HL-60 (cell line): Measurements from ENCODE around the gene HOXD8.

Experiments used
- DNase-seq, 2 experiments: peaks; one replicate each; pipeline ENCODE4 v3.0.0-alpha.2; 2010 to 2020; ENCODE audit warnings: low read depth in 1 of 2, low spot score in 1 of 2
- H3K27ac ChIP-seq: fragments of 250-450 bp; sonication (Bioruptor Pico); replicated peaks from 2 replicates; pipeline ENCODE4 v1.5.1; 2020; ENCODE audit warnings: mild to moderate bottlenecking, moderate library complexity
- H3K27me3 ChIP-seq: fragments of 250-450 bp; sonication (Bioruptor Pico); 2 replicates; pipeline ENCODE4 v1.5.1; 2021; ENCODE audit warnings: mild to moderate bottlenecking, moderate library complexity; ENCODE audit not compliant: insufficient read depth, poor library complexity, severe bottlenecking
- H3K4me3 ChIP-seq: replicated peaks from 2 replicates; pipeline ENCODE4 v1.5.1; 2011; ENCODE audit warnings: mild to moderate bottlenecking, control low read depth, low read length; ENCODE audit not compliant: insufficient read depth
- CTCF ChIP-seq: IDR thresholded peaks from one replicate; pipeline ENCODE4 v1.5.1; 2011; ENCODE audit warnings: low read length, control low read depth, inconsistent platforms; ENCODE audit not compliant: insufficient read depth
- GABPA ChIP-seq: IDR thresholded peaks from 2 replicates; pipeline ENCODE4 v1.6.1; 2012; ENCODE audit warnings: low read depth
- POLR2AphosphoS5 ChIP-seq: IDR thresholded peaks from 2 replicates; pipeline ENCODE4 v1.6.1; 2012; ENCODE audit warnings: low read depth
- SPI1 ChIP-seq: IDR thresholded peaks from 2 replicates; pipeline ENCODE4 v1.6.1; 2012; ENCODE audit warnings: low read depth, mild to moderate bottlenecking, borderline replicate concordance
- TF ChIP-seq, protein P1 (sequence below): IDR thresholded peaks from 2 replicates; pipeline ENCODE4 v1.6.1; 2012; ENCODE audit warnings: low read depth; ENCODE audit not compliant: insufficient replicate concordance

HOXD8 gene

GRCh38 chr2:176139661-176140512 lies 10.4 kb downstream of the HOXD8 start:
- TF ChIP-seq SPI1 (no peak), POLR2AphosphoS5 (no peak), CTCF (no peak), GABPA (no peak)
- TF ChIP-seq, protein P1, sequence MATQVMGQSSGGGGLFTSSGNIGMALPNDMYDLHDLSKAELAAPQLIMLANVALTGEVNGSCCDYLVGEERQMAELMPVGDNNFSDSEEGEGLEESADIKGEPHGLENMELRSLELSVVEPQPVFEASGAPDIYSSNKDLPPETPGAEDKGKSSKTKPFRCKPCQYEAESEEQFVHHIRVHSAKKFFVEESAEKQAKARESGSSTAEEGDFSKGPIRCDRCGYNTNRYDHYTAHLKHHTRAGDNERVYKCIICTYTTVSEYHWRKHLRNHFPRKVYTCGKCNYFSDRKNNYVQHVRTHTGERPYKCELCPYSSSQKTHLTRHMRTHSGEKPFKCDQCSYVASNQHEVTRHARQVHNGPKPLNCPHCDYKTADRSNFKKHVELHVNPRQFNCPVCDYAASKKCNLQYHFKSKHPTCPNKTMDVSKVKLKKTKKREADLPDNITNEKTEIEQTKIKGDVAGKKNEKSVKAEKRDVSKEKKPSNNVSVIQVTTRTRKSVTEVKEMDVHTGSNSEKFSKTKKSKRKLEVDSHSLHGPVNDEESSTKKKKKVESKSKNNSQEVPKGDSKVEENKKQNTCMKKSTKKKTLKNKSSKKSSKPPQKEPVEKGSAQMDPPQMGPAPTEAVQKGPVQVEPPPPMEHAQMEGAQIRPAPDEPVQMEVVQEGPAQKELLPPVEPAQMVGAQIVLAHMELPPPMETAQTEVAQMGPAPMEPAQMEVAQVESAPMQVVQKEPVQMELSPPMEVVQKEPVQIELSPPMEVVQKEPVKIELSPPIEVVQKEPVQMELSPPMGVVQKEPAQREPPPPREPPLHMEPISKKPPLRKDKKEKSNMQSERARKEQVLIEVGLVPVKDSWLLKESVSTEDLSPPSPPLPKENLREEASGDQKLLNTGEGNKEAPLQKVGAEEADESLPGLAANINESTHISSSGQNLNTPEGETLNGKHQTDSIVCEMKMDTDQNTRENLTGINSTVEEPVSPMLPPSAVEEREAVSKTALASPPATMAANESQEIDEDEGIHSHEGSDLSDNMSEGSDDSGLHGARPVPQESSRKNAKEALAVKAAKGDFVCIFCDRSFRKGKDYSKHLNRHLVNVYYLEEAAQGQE: no peak
- no peak for DNase-seq
- H3K4me3 ChIP-seq: peak overlapping the region; percentile 32; the same call in 1 of the 2 replicates
- no peak overlapping the region for H3K27ac ChIP-seq
- H3K27me3 ChIP-seq: peaks cover 62% of the 10 kb centered on the region

GRCh38 chr2:176140513-176141317 lies 11.2 kb downstream of the HOXD8 start:
- H3K4me3 ChIP-seq: peak overlapping the region; percentile 32
- no peak overlapping the region for H3K27ac ChIP-seq
- peaks cover 58% of the 10 kb centered on the region for H3K27me3 ChIP-seq
- TF ChIP-seq SPI1: no peak; the same call in 1 of the 2 replicates
- TF ChIP-seq, protein P1: no peak
- TF ChIP-seq POLR2AphosphoS5: no peak
- peak; percentile 54 for TF ChIP-seq CTCF
- peak; percentile 46 to 62 for DNase-seq

DNA sequence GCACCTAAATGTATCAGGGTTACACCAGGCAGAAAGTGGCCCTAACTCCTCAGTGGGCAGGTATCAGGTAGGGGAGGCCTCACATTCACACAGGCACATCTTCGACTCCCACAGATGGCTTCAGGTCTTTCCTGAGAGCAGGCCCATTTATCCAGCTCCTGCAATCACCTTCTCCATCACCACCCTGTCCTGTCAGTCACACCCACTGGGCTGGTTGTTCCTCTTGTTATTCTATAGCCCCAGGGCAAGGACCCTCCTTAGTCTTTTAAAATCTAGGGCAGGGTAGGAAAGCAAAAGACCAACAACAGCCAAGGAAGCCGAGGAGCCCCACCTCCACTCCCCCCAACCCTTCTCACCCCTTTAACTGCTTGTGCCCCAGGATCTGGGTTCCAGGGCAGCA lies 12.8 kb downstream of the HOXD8 start:
- H3K4me3 ChIP-seq: no peak overlapping the region
- no peak for DNase-seq
- no peak overlapping the region for H3K27ac ChIP-seq
- H3K27me3 ChIP-seq: peaks cover 58% of the 10 kb centered on the region
- TF ChIP-seq, protein P1: no peak
